Measurements from ENCODE around the gene KCP. TPM values are rescaled to one million over a fixed set of nuclear protein-coding genes. Genes with fewer than 3 reads are reported as not detected.

KCP gene
- total RNA-seq, 1 donor from 2014 or later = 23.7 TPM

DNA sequence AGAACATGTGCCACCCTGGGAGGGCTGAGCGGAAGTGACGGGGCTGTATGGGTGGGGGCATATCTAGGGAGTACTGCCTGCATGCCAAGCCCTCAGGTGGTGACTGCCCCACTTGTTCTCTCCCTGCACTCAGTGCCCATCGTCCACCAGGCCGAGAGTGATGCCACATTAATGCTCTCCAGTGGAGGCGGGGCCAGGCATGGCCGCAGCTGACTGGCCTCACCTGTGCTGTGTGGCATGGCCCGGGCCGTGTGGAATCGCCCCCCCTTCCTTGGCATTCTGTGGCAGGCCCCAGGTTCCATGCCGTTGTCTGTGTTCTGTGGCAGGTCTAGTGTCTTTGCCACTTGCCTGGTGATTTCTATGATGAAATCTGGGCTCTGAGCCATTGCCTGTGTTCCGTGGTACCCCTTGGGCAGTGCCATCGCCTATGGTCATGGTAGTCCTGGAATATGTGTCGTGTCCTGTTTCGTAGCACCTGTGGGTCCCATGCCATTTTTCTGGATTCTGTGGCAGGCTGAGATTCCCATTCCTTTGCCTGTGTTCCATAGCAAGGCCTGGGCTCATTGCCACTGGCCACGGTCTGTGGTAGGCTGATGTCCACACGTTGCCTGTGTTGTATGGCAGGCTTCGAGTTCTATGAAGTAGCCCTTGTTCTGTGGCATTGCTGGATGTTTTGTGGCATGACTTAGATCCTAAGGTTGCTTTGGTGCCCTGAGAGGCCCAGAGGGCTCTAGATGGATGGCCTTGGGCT lies 71.4 kb downstream of the KCP start:
- H3K4me1 Mint-ChIP-seq = peaks cover 7% of the 10 kb centered on the region
- H3K9me3 Mint-ChIP-seq = no peaks in the 10 kb centered on the region
- H3K27me3 Mint-ChIP-seq (ENCODE audit: low read depth) = no peaks in the 10 kb centered on the region
- DNase-seq (ENCODE audit: low spot score in 2 of 2, unreplicated experiment in 2 of 2) = no peak
- H3K36me3 Mint-ChIP-seq = peaks cover 22% of the 10 kb centered on the region
- no peak overlapping the region for H3K27ac Mint-ChIP-seq
- TF ChIP-seq, protein P1, sequence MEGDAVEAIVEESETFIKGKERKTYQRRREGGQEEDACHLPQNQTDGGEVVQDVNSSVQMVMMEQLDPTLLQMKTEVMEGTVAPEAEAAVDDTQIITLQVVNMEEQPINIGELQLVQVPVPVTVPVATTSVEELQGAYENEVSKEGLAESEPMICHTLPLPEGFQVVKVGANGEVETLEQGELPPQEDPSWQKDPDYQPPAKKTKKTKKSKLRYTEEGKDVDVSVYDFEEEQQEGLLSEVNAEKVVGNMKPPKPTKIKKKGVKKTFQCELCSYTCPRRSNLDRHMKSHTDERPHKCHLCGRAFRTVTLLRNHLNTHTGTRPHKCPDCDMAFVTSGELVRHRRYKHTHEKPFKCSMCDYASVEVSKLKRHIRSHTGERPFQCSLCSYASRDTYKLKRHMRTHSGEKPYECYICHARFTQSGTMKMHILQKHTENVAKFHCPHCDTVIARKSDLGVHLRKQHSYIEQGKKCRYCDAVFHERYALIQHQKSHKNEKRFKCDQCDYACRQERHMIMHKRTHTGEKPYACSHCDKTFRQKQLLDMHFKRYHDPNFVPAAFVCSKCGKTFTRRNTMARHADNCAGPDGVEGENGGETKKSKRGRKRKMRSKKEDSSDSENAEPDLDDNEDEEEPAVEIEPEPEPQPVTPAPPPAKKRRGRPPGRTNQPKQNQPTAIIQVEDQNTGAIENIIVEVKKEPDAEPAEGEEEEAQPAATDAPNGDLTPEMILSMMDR (IDR thresholded peaks at IDR 0.05; ENCODE audit: unreplicated experiment) = no peak
- H3K4me3 Mint-ChIP-seq = no peak overlapping the region

DNA sequence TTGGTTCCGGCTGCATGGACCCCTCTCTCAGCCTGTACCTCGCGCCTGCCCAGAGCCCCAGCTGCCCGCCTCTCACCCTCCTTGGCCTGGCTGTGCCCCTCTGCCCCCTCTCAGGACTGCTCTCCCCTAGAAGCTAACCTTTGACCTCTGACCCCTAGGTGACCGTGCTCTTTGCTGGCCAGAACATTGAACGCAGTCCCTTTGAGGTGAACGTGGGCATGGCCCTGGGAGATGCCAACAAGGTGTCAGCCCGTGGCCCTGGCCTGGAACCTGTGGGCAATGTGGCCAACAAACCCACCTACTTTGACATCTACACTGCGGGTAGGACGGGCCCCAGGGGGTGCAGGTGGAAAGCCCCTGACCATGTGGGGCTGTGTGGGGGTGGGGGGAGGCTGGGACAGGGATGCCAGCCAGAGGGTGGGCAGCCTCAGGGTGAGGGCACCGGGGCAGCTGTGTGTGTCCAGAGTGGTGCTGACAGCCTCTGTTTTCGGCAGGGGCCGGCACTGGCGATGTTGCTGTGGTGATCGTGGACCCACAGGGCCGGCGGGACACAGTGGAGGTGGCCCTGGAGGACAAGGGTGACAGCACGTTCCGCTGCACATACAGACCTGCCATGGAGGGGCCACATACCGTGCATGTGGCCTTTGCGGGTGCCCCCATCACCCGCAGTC lies 72.3 kb downstream of the KCP start:
- H3K9me3 Mint-ChIP-seq = no peaks in the 10 kb centered on the region
- no peak overlapping the region for H3K4me3 Mint-ChIP-seq
- H3K4me1 Mint-ChIP-seq = peaks cover 16% of the 10 kb centered on the region
- H3K27ac Mint-ChIP-seq = no peak overlapping the region
- no peak for DNase-seq (ENCODE audit: low spot score in 2 of 2, unreplicated experiment in 2 of 2)
- peaks cover 17% of the 10 kb centered on the region for H3K36me3 Mint-ChIP-seq
- TF ChIP-seq, protein P1 (IDR thresholded peaks at IDR 0.05; ENCODE audit: unreplicated experiment) = no peak
- H3K27me3 Mint-ChIP-seq (ENCODE audit: low read depth) = no peaks in the 10 kb centered on the region

DNA sequence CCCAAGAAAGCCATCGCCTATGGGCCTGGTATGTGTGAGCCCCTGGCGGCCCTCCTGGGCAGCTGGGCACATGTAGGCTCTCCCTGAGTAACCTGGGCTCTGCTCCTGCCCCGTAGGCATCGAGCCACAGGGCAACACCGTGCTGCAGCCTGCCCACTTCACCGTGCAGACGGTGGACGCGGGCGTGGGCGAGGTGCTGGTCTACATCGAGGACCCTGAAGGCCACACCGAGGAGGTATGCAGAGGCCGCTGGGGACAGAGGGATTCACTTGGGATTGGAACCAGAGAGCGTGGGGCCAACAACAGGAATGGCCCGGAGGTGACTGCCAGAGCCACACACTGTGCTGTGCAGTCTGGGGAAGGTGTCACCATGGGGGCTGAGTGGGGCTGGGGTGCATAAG lies 73.0 kb downstream of the KCP start:
- H3K36me3 Mint-ChIP-seq = peaks cover 17% of the 10 kb centered on the region
- no peak for DNase-seq (ENCODE audit: low spot score in 2 of 2, unreplicated experiment in 2 of 2)
- no peak overlapping the region for H3K27ac Mint-ChIP-seq
- TF ChIP-seq, protein P1 (IDR thresholded peaks at IDR 0.05; ENCODE audit: unreplicated experiment) = no peak
- H3K4me3 Mint-ChIP-seq = no peak overlapping the region
- H3K9me3 Mint-ChIP-seq = no peaks in the 10 kb centered on the region
- peaks cover 20% of the 10 kb centered on the region for H3K4me1 Mint-ChIP-seq
- no peaks in the 10 kb centered on the region for H3K27me3 Mint-ChIP-seq (ENCODE audit: low read depth)

DNA sequence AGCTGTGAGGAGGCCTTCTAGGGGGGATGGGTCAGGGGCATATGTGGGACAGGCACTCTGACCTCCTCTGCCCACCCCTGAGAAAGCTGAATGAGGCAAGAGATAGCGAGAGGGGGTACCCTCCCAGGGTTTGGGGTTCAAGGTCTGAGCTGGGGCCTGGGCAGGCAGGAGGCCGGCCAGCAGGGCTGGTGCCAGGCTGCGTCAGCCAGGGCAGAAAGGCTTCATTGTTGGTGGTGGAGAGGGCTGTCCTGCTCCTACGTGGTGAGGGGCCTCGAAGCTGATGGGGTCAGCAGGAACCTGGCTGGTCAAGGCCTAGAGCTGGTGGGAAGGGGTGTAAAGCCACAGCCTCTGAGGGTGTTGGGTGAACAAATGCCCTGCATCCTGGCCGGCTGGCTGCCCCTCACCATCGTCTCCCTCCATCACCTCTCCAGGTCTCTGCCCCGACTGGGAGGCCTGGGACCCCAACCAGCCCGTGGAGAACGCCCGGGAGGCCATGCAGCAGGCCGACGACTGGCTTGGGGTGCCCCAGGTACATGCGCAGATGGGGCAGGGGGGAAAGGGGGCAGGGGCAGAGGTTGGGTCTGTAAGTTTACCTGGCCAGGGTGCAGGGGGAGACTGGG lies 73.7 kb downstream of the KCP start:
- Mint-ChIP-seq H3K4me3 (no peak overlapping the region), H3K27me3 (ENCODE audit: low read depth) (no peaks in the 10 kb centered on the region), H3K4me1 (peaks cover 25% of the 10 kb centered on the region), H3K36me3 (peaks cover 17% of the 10 kb centered on the region), H3K27ac (no peak overlapping the region), H3K9me3 (no peaks in the 10 kb centered on the region)
- no peak for DNase-seq (ENCODE audit: low spot score in 2 of 2, unreplicated experiment in 2 of 2)
- TF ChIP-seq, protein P1 (IDR thresholded peaks at IDR 0.05; ENCODE audit: unreplicated experiment) = no peak

DNA sequence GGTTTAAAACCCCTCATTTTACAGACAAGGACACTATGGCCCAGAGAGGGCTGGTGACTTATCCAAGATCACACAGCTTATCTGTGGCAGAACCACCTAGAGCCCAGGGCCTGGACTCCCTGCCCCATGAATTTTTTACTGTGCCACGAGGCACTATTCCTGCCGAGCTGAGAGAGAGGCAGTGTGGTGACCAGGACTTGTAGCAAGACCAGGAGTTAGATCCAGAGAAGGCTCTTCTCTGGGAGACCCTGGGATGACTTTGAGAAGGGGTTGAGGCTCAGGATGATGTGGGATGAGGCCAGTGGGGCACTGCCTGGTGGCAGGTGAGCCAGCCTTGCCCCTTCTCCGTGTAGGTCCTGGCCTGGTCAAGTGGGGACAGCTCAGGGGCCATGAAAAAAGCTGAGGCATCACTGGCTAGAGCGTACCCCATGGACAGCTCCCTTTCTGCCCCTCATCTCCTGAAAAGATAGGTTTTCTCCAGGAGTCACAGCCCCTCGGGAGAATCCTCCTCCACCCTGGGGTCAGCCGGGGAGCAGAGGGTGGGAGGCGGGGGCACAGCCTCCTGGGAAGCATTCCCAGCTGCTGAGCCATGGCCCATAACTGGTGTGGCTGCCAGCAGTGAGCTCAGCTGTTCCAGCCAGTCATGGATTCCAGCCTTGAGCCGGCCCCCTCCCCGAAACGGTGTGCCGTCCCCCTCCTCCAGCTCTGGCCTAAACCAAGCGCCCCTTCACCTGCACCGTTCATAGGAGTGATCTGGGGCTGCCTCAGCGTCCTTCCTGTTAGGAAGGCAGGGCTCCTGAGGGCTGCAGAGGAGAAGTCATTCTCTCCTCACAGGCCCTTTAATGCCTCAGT lies 74.5 kb downstream of the KCP start:
- Mint-ChIP-seq H3K27ac (no peak overlapping the region), H3K4me1 (peaks cover 32% of the 10 kb centered on the region), H3K27me3 (ENCODE audit: low read depth) (peaks cover 2% of the 10 kb centered on the region), H3K9me3 (no peaks in the 10 kb centered on the region), H3K4me3 (no peak overlapping the region), H3K36me3 (peaks cover 15% of the 10 kb centered on the region)
- TF ChIP-seq, protein P1 (IDR thresholded peaks at IDR 0.05; ENCODE audit: unreplicated experiment) = no peak
- DNase-seq (ENCODE audit: low spot score in 2 of 2, unreplicated experiment in 2 of 2) = no peak

Data from mesothelial cell of epicardium (in vitro differentiated cells).